Measurements from ENCODE around the gene PAK5.

The PAK5 gene

DNA sequence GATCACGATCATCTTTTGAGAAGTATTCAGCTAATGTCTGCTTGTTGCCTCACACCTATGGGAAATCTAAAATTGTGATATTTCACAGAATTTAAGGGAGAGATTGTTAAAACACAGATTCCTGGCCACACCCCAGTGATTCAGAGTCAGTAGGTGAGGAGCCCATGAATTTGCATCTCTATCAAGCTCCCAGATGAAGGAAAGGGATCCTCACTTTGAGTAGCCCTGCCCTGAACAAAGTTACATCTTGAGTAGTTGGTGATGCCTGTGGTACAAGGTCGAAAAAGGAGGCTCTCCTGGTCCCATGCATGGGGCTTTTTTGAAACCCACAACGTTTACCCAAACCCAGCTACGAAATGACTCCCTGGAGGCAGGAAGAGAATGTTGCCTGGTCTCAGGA, 79.5 kb downstream of the PAK5 start:
- TF ChIP-seq, protein P1, sequence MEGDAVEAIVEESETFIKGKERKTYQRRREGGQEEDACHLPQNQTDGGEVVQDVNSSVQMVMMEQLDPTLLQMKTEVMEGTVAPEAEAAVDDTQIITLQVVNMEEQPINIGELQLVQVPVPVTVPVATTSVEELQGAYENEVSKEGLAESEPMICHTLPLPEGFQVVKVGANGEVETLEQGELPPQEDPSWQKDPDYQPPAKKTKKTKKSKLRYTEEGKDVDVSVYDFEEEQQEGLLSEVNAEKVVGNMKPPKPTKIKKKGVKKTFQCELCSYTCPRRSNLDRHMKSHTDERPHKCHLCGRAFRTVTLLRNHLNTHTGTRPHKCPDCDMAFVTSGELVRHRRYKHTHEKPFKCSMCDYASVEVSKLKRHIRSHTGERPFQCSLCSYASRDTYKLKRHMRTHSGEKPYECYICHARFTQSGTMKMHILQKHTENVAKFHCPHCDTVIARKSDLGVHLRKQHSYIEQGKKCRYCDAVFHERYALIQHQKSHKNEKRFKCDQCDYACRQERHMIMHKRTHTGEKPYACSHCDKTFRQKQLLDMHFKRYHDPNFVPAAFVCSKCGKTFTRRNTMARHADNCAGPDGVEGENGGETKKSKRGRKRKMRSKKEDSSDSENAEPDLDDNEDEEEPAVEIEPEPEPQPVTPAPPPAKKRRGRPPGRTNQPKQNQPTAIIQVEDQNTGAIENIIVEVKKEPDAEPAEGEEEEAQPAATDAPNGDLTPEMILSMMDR (IDR thresholded peaks at IDR 0.05; ENCODE audit: extremely low read depth, missing control alignments): no peak
- DNase-seq (ENCODE audit: low spot score): no peak

DNA sequence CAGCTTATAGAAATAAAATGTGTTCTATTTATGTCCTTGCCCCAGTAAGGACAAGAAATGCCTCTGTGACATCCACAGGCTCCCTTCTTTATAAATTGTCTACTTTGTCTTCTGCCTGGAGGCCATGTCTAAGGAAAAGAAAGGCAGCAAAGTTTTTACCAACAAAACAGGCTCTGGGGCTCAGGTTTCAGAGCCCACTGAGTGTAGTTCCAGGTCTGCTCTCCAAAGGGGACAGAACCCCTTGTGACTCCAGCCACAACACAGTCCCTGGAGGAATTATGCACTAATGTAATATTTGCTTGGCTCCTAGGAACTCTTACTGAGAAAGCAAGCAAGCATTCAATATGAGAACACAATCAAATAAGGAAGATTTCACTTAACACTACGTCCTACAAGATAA, 80.1 kb downstream of the PAK5 start:
- TF ChIP-seq, protein P1 (IDR thresholded peaks at IDR 0.05; ENCODE audit: extremely low read depth, missing control alignments): no peak
- DNase-seq (ENCODE audit: low spot score): no peak

DNA sequence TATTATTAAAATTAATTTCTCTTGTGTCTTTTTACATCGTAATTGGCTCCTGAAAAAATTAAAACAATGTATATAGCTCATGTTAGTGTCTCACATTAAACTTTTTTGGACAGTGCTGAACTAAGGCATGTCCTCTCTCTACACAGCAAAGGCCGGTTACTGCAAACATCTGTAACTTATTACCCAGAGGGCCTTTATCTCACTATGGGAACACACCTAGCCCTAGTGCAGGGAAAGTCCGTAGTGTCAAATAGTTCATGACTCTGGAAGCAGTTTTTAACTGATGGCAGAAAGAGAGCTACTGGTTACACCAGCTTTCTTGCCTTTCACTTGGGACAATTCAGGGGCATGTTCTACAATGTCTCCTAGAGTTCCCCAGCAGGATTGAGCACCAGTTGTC, 82.2 kb downstream of the PAK5 start:
- no peak for DNase-seq (ENCODE audit: low spot score)
- TF ChIP-seq, protein P1 (IDR thresholded peaks at IDR 0.05; ENCODE audit: extremely low read depth, missing control alignments): no peak

DNA sequence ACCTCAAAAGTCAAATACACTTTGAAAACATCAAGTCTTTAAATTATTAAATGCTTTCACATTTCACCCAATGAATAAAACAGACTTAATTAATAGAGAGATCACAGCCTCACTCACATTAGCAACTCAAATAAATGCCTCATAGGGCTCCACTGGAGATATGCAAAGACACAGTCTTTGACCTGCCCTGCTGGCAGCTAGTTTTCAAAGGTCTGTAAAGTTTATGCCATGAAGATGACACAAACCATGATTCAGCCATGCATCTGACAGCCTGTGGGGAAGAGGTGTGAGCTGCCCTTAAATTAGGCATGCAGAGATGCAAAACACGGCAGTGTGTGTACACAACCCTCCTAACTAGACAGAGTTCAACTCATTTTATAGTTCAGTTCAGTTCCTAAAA, 83.6 kb downstream of the PAK5 start:
- no peak for DNase-seq (ENCODE audit: low spot score)
- TF ChIP-seq, protein P1 (IDR thresholded peaks at IDR 0.05; ENCODE audit: extremely low read depth, missing control alignments): no peak

DNA sequence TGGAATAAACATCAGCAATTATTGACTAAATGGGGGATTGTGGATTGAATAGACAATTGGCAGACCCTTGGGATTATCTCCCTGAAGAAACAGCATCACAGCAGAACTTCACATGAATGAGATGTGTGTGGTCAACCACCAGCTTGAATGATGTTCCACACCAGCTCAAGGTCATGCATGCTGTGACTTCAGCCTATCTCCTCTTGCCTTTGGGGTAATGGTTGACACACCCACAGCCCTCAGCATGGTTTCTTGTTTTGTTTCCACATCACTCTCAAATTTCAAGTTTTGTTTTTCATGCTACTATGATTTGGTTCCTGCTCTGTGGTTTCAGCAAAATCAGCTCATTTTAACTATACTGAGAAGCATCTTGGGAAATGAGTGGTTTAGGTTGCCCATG, 94.3 kb downstream of the PAK5 start:
- TF ChIP-seq, protein P1 (IDR thresholded peaks at IDR 0.05; ENCODE audit: extremely low read depth, missing control alignments): no peak
- no peak for DNase-seq (ENCODE audit: low spot score)

DNA sequence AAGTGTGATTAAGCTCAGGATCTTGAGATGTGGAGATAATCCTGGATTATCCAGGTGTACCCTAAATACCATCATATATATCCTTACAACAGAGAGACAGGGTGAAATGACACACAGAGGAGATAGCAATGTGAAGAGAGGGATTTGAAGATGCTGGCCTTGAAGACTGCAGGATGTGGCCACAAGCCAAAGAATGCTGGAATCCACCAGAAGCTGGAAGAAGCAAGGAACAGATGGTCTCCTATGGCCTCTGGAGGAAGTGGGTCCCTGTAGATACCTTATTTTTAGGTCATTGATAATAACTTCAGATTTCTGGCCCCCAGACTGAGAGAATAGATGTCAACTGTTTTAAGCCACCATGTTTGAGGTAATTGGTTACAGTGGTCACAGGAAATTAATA, 95.0 kb downstream of the PAK5 start:
- DNase-seq (ENCODE audit: low spot score): no peak
- TF ChIP-seq, protein P1 (IDR thresholded peaks at IDR 0.05; ENCODE audit: extremely low read depth, missing control alignments): no peak

DNA sequence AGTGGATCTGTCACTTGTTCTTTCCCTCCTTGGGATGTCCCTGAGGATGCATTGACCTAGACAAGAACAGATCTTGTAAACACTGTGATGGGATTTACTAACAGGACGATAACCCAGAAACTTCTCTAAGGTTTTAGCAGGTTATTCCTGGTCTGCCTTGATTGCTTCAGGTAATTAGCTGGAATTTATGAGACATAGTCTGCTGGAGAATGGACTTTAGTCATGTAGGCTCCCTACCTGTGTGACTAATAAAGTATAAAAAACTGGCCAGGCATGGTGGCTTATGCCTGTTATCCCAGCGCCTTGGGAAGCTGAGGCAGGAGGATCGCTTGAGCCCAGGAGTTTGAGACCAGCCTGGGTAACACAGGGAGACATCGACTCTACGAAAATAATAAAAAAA, 96.1 kb downstream of the PAK5 start:
- TF ChIP-seq, protein P1 (IDR thresholded peaks at IDR 0.05; ENCODE audit: extremely low read depth, missing control alignments): no peak
- DNase-seq (ENCODE audit: low spot score): no peak
